CD14-positive monocyte (primary cell): Measurements from ENCODE around the gene CHN2. TPM values are rescaled to one million over a fixed set of nuclear protein-coding genes. Genes with fewer than 3 reads are reported as not detected.

Experiments
- DNase-seq, 3 donors: peaks; one replicate each; pipeline ENCODE4 v3.0.0-alpha.2; 2011 to 2022
- H2AFZ ChIP-seq: 2 replicates; pipeline ENCODE4 v1.6.0; 2012; ENCODE audit warnings: mild to moderate bottlenecking, low read depth, low read length, inconsistent platforms; ENCODE audit not compliant: insufficient read depth, poor library complexity, severe bottlenecking
- H3K27ac ChIP-seq, 2 donors: 1 replicate in 1 of 2; 2 replicates in 1 of 2; pipeline ENCODE4 v1.5.1; 2012 to 2013; ENCODE audit warnings: low read length in 2 of 2, control low read depth in 1 of 2, inconsistent platforms in 1 of 2, low read depth in 1 of 2, mild to moderate bottlenecking in 1 of 2
- H3K27me3 ChIP-seq, 2 donors: one replicate each; pipeline versions ENCODE4 v1.6.0 to v1.6.1; 2011 to 2013; ENCODE audit warnings: low read length in 2 of 2; ENCODE audit not compliant: control insufficient read depth in 2 of 2, insufficient read depth in 2 of 2
- H3K36me3 ChIP-seq, 2 donors: replicated peaks in 1 of 2; 1 replicate in 1 of 2; 2 replicates in 1 of 2; pipeline versions ENCODE4 v1.5.1 to v1.6.1; 2012 to 2013; ENCODE audit warnings: low read length in 2 of 2, control low read depth in 1 of 2, inconsistent platforms in 1 of 2, mild to moderate bottlenecking in 1 of 2; ENCODE audit not compliant: insufficient read depth in 2 of 2, control insufficient read depth in 1 of 2
- H3K4me1 ChIP-seq, 2 donors: 1 replicate in 1 of 2; 2 replicates in 1 of 2; pipeline versions ENCODE4 v1.5.1 to v1.6.1; 2012 to 2013; ENCODE audit warnings: low read length in 2 of 2, control low read depth in 1 of 2, inconsistent platforms in 1 of 2, mild to moderate bottlenecking in 1 of 2, moderate library complexity in 1 of 2; ENCODE audit not compliant: insufficient read depth in 2 of 2, control insufficient read depth in 1 of 2
- H3K4me2 ChIP-seq: replicated peaks from 2 replicates; pipeline ENCODE3; 2012; ENCODE audit warnings: low read length, moderate library complexity, mild to moderate bottlenecking; ENCODE audit not compliant: poor library complexity, severe bottlenecking; ENCODE audit errors: extremely low read depth
- H3K4me3 ChIP-seq, 3 experiments: fragments of 200-600 bp in 1 of 3; sonication (generic) in 1 of 3; replicated peaks in 1 of 3; 1 replicate in 2 of 3; 2 replicates in 1 of 3; pipeline ENCODE4 v1.5.1; 2011 to 2013; ENCODE audit warnings: low read length in 3 of 3, mild to moderate bottlenecking in 3 of 3, control low read depth in 2 of 3, low read depth in 2 of 3, inconsistent platforms in 1 of 3, moderate library complexity in 1 of 3
- H3K79me2 ChIP-seq: 2 replicates; pipeline ENCODE4 v1.6.0; 2012; ENCODE audit warnings: mild to moderate bottlenecking, control low read depth, inconsistent platforms, low read length, moderate library complexity; ENCODE audit not compliant: insufficient read depth
- H3K9ac ChIP-seq: 2 replicates; pipeline ENCODE4 v1.6.0; 2017; ENCODE audit warnings: low read length, mild to moderate bottlenecking; ENCODE audit not compliant: insufficient read depth, poor library complexity, severe bottlenecking
- H3K9me3 ChIP-seq, 2 donors: replicated peaks in 1 of 2; 1 replicate in 1 of 2; 2 replicates in 1 of 2; pipeline versions ENCODE4 v1.5.1 to v1.6.1; 2012 to 2013; ENCODE audit warnings: low read length in 2 of 2, control low read depth in 1 of 2; ENCODE audit not compliant: control insufficient read depth in 1 of 2, insufficient read depth in 1 of 2
- H4K20me1 ChIP-seq: 2 replicates; pipeline ENCODE4 v1.6.0; 2012; ENCODE audit warnings: mild to moderate bottlenecking, low read length, control low read depth, moderate library complexity; ENCODE audit not compliant: insufficient read depth
- H3K27ac Mint-ChIP-seq, 7 donors: one replicate each; pipeline ENCODE4 v1.8.0; 2020; ENCODE audit warnings: mild to moderate bottlenecking in 7 of 7, mixed read lengths in 7 of 7, moderate library complexity in 6 of 7, inconsistent platforms in 2 of 7
- H3K27me3 Mint-ChIP-seq, 3 donors: one replicate each; pipeline ENCODE4 v1.8.0; 2021 to 2022; ENCODE audit warnings: low read depth in 3 of 3, mild to moderate bottlenecking in 3 of 3, mixed read lengths in 3 of 3, moderate library complexity in 3 of 3, inconsistent platforms in 1 of 3
- H3K36me3 Mint-ChIP-seq, 2 donors: one replicate each; pipeline ENCODE4 v1.8.0; 2020; ENCODE audit warnings: mixed read lengths in 2 of 2, inconsistent platforms in 1 of 2, mild to moderate bottlenecking in 1 of 2
- H3K4me1 Mint-ChIP-seq: one replicate; pipeline ENCODE4 v1.8.0; 2020; ENCODE audit warnings: mild to moderate bottlenecking, mixed read lengths
- H3K4me3 Mint-ChIP-seq, 2 donors: one replicate each; pipeline ENCODE4 v1.8.0; 2020; ENCODE audit warnings: mild to moderate bottlenecking in 2 of 2, mixed read lengths in 2 of 2, moderate library complexity in 1 of 2
- H3K9me3 Mint-ChIP-seq, 7 donors: one replicate each; pipeline ENCODE4 v1.8.0; 2020 to 2022; ENCODE audit warnings: mixed read lengths in 7 of 7, mild to moderate bottlenecking in 6 of 7, moderate library complexity in 6 of 7, inconsistent platforms in 2 of 7
- WGBS: methylation state at CpG from one replicate; pipeline ENCODE4 v1.1.5; 2013; ENCODE audit warnings: missing lambda C conversion rate; ENCODE audit not compliant: insufficient coverage; 5-methylcytosine and 5-hydroxymethylcytosine counted together
- intact Hi-C, 2 donors: fragments of 100-400 bp; cut with micrococcal nuclease; formaldehyde crosslinking; loops; one replicate each; pipeline versions ENCODE4 v1.15.0 to v1.15.1; 2023
- polyA plus RNA-seq, 3 donors: library from polyadenylated mRNA; depleted of rRNA in 1 of 3; unstranded in 2 of 3; stranded (reverse) in 1 of 3; fragments of 300-500 nt in 2 of 3; fragments of >200 nt in 1 of 3; fragmentation: Illumina TruSeq in 2 of 3; gene quantifications; 1 replicate in 2 of 3; 2 replicates in 1 of 3; pipeline ENCODE4 v1.2.3, GENCODE V29; 2012 to 2021
- TF ChIP-seq, protein P1 (sequence below): fragments of 200-600 bp; IDR thresholded peaks from one replicate; pipeline ENCODE4 v1.8.0; 2022; ENCODE audit warnings: antibody characterized with exemption, mild to moderate bottlenecking

Gene CHN2
- polyA plus RNA-seq, 3 donors = 26.6 to 66.5 (median 44.8) TPM

GRCh38 chr7:29420011-29420410 is 225.4 kb downstream of the CHN2 start:
- no peak overlapping the region for H3K4me3 ChIP-seq
- TF ChIP-seq, protein P1, sequence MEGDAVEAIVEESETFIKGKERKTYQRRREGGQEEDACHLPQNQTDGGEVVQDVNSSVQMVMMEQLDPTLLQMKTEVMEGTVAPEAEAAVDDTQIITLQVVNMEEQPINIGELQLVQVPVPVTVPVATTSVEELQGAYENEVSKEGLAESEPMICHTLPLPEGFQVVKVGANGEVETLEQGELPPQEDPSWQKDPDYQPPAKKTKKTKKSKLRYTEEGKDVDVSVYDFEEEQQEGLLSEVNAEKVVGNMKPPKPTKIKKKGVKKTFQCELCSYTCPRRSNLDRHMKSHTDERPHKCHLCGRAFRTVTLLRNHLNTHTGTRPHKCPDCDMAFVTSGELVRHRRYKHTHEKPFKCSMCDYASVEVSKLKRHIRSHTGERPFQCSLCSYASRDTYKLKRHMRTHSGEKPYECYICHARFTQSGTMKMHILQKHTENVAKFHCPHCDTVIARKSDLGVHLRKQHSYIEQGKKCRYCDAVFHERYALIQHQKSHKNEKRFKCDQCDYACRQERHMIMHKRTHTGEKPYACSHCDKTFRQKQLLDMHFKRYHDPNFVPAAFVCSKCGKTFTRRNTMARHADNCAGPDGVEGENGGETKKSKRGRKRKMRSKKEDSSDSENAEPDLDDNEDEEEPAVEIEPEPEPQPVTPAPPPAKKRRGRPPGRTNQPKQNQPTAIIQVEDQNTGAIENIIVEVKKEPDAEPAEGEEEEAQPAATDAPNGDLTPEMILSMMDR = no peak
- H2AFZ ChIP-seq = no peak overlapping the region
- H3K9me3 ChIP-seq = no peaks in the 10 kb centered on the region
- H3K27me3 Mint-ChIP-seq = peaks cover 0 to 3% (median 3%) of the 10 kb centered on the region in 3 donors
- H3K36me3 ChIP-seq = peaks cover 0 to 4% of the 10 kb centered on the region in 2 donors
- H3K4me2 ChIP-seq = no peak overlapping the region
- intact Hi-C loops = no loop called here
- H3K79me2 ChIP-seq = no peaks in the 10 kb centered on the region
- H3K9ac ChIP-seq = no peak overlapping the region
- no peak overlapping the region for H3K4me3 Mint-ChIP-seq
- peaks cover 0 to 5% (median 0%) of the 10 kb centered on the region in 7 donors for H3K9me3 Mint-ChIP-seq
- H3K4me1 Mint-ChIP-seq = no peaks in the 10 kb centered on the region
- no peaks in the 10 kb centered on the region for H3K27me3 ChIP-seq
- peak overlapping the region in 1 of 7 donors; percentile 41 for H3K27ac Mint-ChIP-seq
- peaks cover 7% of the 10 kb centered on the region for H4K20me1 ChIP-seq
- no peak for DNase-seq
- no peaks in the 10 kb centered on the region for H3K4me1 ChIP-seq
- no peak overlapping the region for H3K27ac ChIP-seq
- H3K36me3 Mint-ChIP-seq = peaks cover 0 to 22% of the 10 kb centered on the region in 2 donors

DNA sequence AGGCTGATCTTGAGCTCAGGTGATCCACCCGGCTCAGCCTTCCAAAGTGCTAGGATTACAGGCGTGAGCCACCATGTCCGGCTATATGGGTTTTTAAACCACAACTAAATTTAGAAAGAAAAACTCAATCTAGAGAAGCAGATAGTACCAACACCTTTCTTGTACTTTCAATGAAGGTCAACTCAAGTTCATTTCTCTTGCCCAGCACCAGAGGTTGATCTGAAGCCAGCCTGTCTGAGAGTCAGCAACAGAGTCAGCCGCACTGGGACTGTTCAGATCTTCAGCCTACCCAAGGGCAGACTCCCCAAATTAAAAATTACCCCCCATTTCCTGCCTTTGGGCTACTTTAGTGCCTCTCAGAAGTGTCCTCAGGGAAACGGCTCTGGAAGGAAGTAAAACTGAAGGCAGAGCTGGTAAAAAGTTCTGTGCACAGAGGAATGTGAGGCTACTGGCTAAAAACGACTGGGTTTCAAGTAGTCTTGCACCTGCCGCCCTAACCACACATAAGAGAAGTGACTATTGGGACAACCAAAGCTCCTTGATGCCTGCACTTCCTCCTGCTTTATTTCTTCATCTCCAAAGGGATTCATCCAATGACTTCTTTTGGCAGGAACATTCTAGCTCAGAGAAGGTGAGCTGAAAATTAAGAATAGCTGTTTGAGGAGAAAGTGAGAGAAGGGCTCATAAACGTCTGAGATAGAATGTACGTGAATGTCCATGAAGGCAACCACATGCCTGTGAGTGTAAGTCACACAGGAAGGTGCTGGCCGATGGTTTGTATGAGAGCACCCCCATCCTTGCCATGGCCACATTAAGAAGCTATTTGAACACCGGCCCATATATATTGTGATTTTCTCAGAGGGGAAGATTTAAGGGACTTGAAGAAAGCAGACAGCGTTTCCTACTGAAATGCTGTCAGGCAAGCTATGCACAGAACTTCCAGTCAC is 226.7 kb downstream of the CHN2 start:
- no peak overlapping the region for H3K4me2 ChIP-seq
- TF ChIP-seq, protein P1 = no peak
- no peak overlapping the region for H2AFZ ChIP-seq
- H3K9me3 Mint-ChIP-seq = peaks cover 0 to 5% (median 0%) of the 10 kb centered on the region in 7 donors
- H3K79me2 ChIP-seq = no peaks in the 10 kb centered on the region
- H3K4me1 Mint-ChIP-seq = no peaks in the 10 kb centered on the region
- H3K4me3 Mint-ChIP-seq = no peak overlapping the region
- peaks cover 0 to 2% (median 2%) of the 10 kb centered on the region in 3 donors for H3K27me3 Mint-ChIP-seq
- H3K27ac Mint-ChIP-seq = no peak overlapping the region
- no peak overlapping the region for H3K4me3 ChIP-seq
- peaks cover 0 to 4% of the 10 kb centered on the region in 2 donors for H3K36me3 ChIP-seq
- no peak for DNase-seq
- peaks cover 0 to 23% of the 10 kb centered on the region in 2 donors for H3K36me3 Mint-ChIP-seq
- H3K9me3 ChIP-seq = no peaks in the 10 kb centered on the region
- 88% methylated on average over 6 of the region's 12 CpGs for WGBS
- intact Hi-C loops = no loop called here
- H3K27ac ChIP-seq = no peak overlapping the region
- no peaks in the 10 kb centered on the region for H3K27me3 ChIP-seq
- no peaks in the 10 kb centered on the region for H3K4me1 ChIP-seq
- H4K20me1 ChIP-seq = peaks cover 7% of the 10 kb centered on the region
- H3K9ac ChIP-seq = no peak overlapping the region
